GM21529 (cell line): ENCODE results near the gene PRDX6.
"Not testable (repeated sequence)": the region's sequence is repeated elsewhere in the genome, so short reads cannot be mapped to it uniquely, and the experiment has no call there.

Experiments
- ATAC-seq: cut with Tn5 transposase; IDR thresholded peaks from one replicate; pipeline ENCODE4 v1.9.1; 2021; ENCODE audit not compliant: unreplicated experiment

Gene PRDX6

GRCh38 chr1:173495609-173496267, 18.6 kb downstream of the PRDX6 start:
- ATAC-seq, result no peak

GRCh38 chr1:173496757-173497320, 19.7 kb downstream of the PRDX6 start:
- no peak for ATAC-seq

- ATAC-seq, result no peak
Observed at GRCh38 chr1:173499729-173500128, 22.6 kb downstream of the PRDX6 start.

- no peak for ATAC-seq
Observed at GRCh38 chr1:173502104-173502503, 25.0 kb downstream of the PRDX6 start.

- ATAC-seq, result no peak
Observed at GRCh38 chr1:173503391-173503790, 26.3 kb downstream of the PRDX6 start.

GRCh38 chr1:173504268-173504667, 27.1 kb downstream of the PRDX6 start:
- ATAC-seq, result no peak

GRCh38 chr1:173505391-173505790, 28.3 kb downstream of the PRDX6 start:
- no peak for ATAC-seq

GRCh38 chr1:173506437-173506836, 29.3 kb downstream of the PRDX6 start:
- no peak for ATAC-seq

GRCh38 chr1:173507205-173507846, 30.2 kb downstream of the PRDX6 start:
- no peak for ATAC-seq

- no peak for ATAC-seq
Observed at GRCh38 chr1:173507847-173508209, 30.7 kb downstream of the PRDX6 start.

- ATAC-seq, result no peak
Observed at GRCh38 chr1:173508541-173508940, 31.4 kb downstream of the PRDX6 start.

GRCh38 chr1:173509797-173510196, 32.7 kb downstream of the PRDX6 start:
- ATAC-seq, result no peak

- not testable (repeated sequence) for ATAC-seq
Observed at GRCh38 chr1:173514503-173514902, 37.4 kb downstream of the PRDX6 start.

- no peak for ATAC-seq
Observed at GRCh38 chr1:173520799-173521198, 43.7 kb downstream of the PRDX6 start.

- no peak for ATAC-seq
Observed at GRCh38 chr1:173523329-173523728, 46.2 kb downstream of the PRDX6 start.

- ATAC-seq, result no peak
Observed at GRCh38 chr1:173525926-173526325, 48.8 kb downstream of the PRDX6 start.

GRCh38 chr1:173527151-173527826, 50.2 kb downstream of the PRDX6 start:
- ATAC-seq, result no peak

GRCh38 chr1:173529106-173529505, 52.0 kb downstream of the PRDX6 start:
- no peak for ATAC-seq

GRCh38 chr1:173530795-173531693, 53.9 kb downstream of the PRDX6 start:
- no peak for ATAC-seq

GRCh38 chr1:173532237-173532636, 55.1 kb downstream of the PRDX6 start:
- ATAC-seq, result no peak

GRCh38 chr1:173536223-173536622, 59.1 kb downstream of the PRDX6 start:
- ATAC-seq, result no peak
